IMR-90 (cell line): ENCODE results near the gene NEO1. TPM values are rescaled to one million over a fixed set of nuclear protein-coding genes. Genes with fewer than 3 reads are reported as not detected.

Experiments
- ATAC-seq: fragments of 200-7000 bp; cut with Tn5 transposase; 2 replicates; pipeline ENCODE4 v1.9.1; 2020; ENCODE audit warnings: low read depth, mild to moderate bottlenecking, moderate library complexity
- BruUV-seq: library from RNA; stranded (reverse); fragments of 400-500 nt; replicated peaks from 2 replicates; lab custom pipeline; 2021; lab: Mats Ljungman, UMichigan
- CTCF ChIA-PET: fragments of 300-600 bp; formaldehyde crosslinking; extraction: SDS; loops from one replicate; lab custom pipeline; 2021; ENCODE audit warnings: antibody characterized with exemption; lab: Yijun Ruan, JAX
- POLR2A ChIA-PET: fragments of 300-600 bp; sonication (Branson Sonifier 250); formaldehyde crosslinking; loops from one replicate; lab custom pipeline; 2022; ENCODE audit warnings: antibody characterized with exemption; ENCODE audit not compliant: unreplicated experiment; lab: Charles Lee
- DNase-seq: peaks from one replicate; pipeline ENCODE4 v3.0.0; 2013
- H2AFZ ChIP-seq: replicated peaks from 2 replicates; pipeline ENCODE3; 2013; ENCODE audit warnings: low read length, mild to moderate bottlenecking; ENCODE audit not compliant: poor library complexity
- H2AK5ac ChIP-seq: 2 replicates; pipeline ENCODE4 v1.6.1; 2013; ENCODE audit warnings: low read depth, low read length, inconsistent platforms
- H2AK9ac ChIP-seq: replicated peaks from 2 replicates; pipeline ENCODE3; 2013; ENCODE audit warnings: mild to moderate bottlenecking, low read depth, low read length, moderate library complexity; ENCODE audit not compliant: poor library complexity
- H2BK120ac ChIP-seq: 2 replicates; pipeline ENCODE4 v1.6.1; 2013; ENCODE audit warnings: low read depth, low read length, inconsistent platforms
- H2BK15ac ChIP-seq: 3 replicates; pipeline ENCODE4 v1.6.1; 2013; ENCODE audit warnings: low read depth, low read length, inconsistent platforms
- H2BK20ac ChIP-seq: 2 replicates; pipeline ENCODE4 v1.6.1; 2013; ENCODE audit warnings: low read depth, mild to moderate bottlenecking, inconsistent platforms, low read length, moderate library complexity
- H2BK5ac ChIP-seq: 2 replicates; pipeline ENCODE4 v1.6.1; 2013; ENCODE audit warnings: mild to moderate bottlenecking, low read depth, low read length, inconsistent platforms; ENCODE audit not compliant: poor library complexity, severe bottlenecking
- H3K14ac ChIP-seq: replicated peaks from 2 replicates; pipeline ENCODE4 v1.6.1; 2013; ENCODE audit warnings: low read depth, low read length, inconsistent platforms
- H3K18ac ChIP-seq: 2 replicates; pipeline ENCODE4 v1.6.1; 2013; ENCODE audit warnings: low read depth, low read length, control low read depth
- H3K23ac ChIP-seq: 2 replicates; pipeline ENCODE4 v1.6.1; 2013; ENCODE audit warnings: low read depth, low read length, inconsistent platforms
- H3K27ac ChIP-seq: 2 replicates; pipeline ENCODE4 v1.5.1; 2013; ENCODE audit warnings: mild to moderate bottlenecking, control low read depth, low read length; ENCODE audit not compliant: insufficient read depth
- H3K27me3 ChIP-seq: 2 replicates; pipeline ENCODE4 v1.6.1; 2013; ENCODE audit warnings: low read length; ENCODE audit not compliant: control insufficient read depth, insufficient read depth
- H3K36me3 ChIP-seq: 2 replicates; pipeline ENCODE4 v1.6.1; 2013; ENCODE audit warnings: low read length, mixed read lengths; ENCODE audit not compliant: control insufficient read depth, insufficient read depth
- H3K4ac ChIP-seq: 2 replicates; pipeline ENCODE4 v1.6.1; 2013; ENCODE audit warnings: low read depth, low read length, inconsistent platforms
- H3K4me1 ChIP-seq: 2 replicates; pipeline ENCODE4 v1.6.1; 2013; ENCODE audit warnings: low read length, mixed read lengths; ENCODE audit not compliant: control insufficient read depth, insufficient read depth
- H3K4me2 ChIP-seq: 2 replicates; pipeline ENCODE4 v1.6.1; 2013; ENCODE audit warnings: low read depth, mild to moderate bottlenecking, control low read depth, low read length, moderate library complexity
- H3K4me3 ChIP-seq: 2 replicates; pipeline ENCODE4 v1.5.1; 2013; ENCODE audit warnings: low read depth, mild to moderate bottlenecking, control low read depth, low read length, moderate library complexity; ENCODE audit not compliant: insufficient read depth
- H3K56ac ChIP-seq: 2 replicates; pipeline ENCODE4 v1.6.1; 2013; ENCODE audit warnings: low read length, inconsistent platforms; ENCODE audit not compliant: insufficient read depth; ENCODE audit errors: extremely low read depth
- H3K79me1 ChIP-seq, 2 experiments: 2 replicates each; pipeline ENCODE4 v1.6.1; 2013; ENCODE audit warnings: low read length in 2 of 2, inconsistent platforms in 1 of 2, low read depth in 1 of 2
- H3K9ac ChIP-seq: 2 replicates; pipeline ENCODE4 v1.6.1; 2013; ENCODE audit warnings: low read depth, low read length, control low read depth
- H3K9me1 ChIP-seq: 2 replicates; pipeline ENCODE4 v1.6.1; 2013; ENCODE audit warnings: low read length, inconsistent platforms; ENCODE audit not compliant: insufficient read depth
- H3K9me3 ChIP-seq: 2 replicates; pipeline ENCODE4 v1.6.1; 2013; ENCODE audit warnings: low read length; ENCODE audit not compliant: control insufficient read depth, insufficient read depth
- H4K20me1 ChIP-seq: 2 replicates; pipeline ENCODE4 v1.6.1; 2013; ENCODE audit warnings: low read length, inconsistent platforms; ENCODE audit not compliant: insufficient read depth
- H4K5ac ChIP-seq: 2 replicates; pipeline ENCODE4 v1.6.1; 2013; ENCODE audit warnings: mild to moderate bottlenecking, low read depth, low read length, control low read depth
- H4K8ac ChIP-seq, 2 experiments: 2 replicates each; pipeline ENCODE4 v1.6.1; 2013; ENCODE audit warnings: low read depth in 2 of 2, low read length in 2 of 2, control low read depth in 1 of 2, inconsistent platforms in 1 of 2
- H4K91ac ChIP-seq: 2 replicates; pipeline ENCODE4 v1.6.1; 2013; ENCODE audit warnings: low read depth, low read length, inconsistent platforms; ENCODE audit not compliant: insufficient read depth
- BHLHE40 ChIP-seq: fragments of 150-350 bp; IDR thresholded peaks from 2 replicates; pipeline ENCODE4 v1.6.1; 2016; ENCODE audit warnings: mild to moderate bottlenecking, low read depth, low read length
- CEBPB ChIP-seq: IDR thresholded peaks from 2 replicates; pipeline ENCODE4 v1.6.1; 2012; ENCODE audit warnings: low read depth, low read length, improper control_type of control experiment
- CTCF ChIP-seq: conservative IDR thresholded peaks from 2 replicates; pipeline ENCODE4 v1.5.1; 2012; ENCODE audit warnings: mild to moderate bottlenecking, low read depth, low read length, improper control_type of control experiment
- FOS ChIP-seq: fragments of 150-350 bp; IDR thresholded peaks from 2 replicates; pipeline ENCODE4 v1.6.1; 2016; ENCODE audit warnings: low read depth, low read length
- MAFK ChIP-seq: IDR thresholded peaks from 2 replicates; pipeline ENCODE4 v1.6.1; 2012; ENCODE audit warnings: low read depth, low read length, improper control_type of control experiment
- MAZ ChIP-seq: IDR thresholded peaks from 2 replicates; pipeline ENCODE4 v1.6.1; 2012; ENCODE audit warnings: low read depth, mild to moderate bottlenecking, low read length, improper control_type of control experiment, moderate library complexity, borderline replicate concordance
- MXI1 ChIP-seq: IDR thresholded peaks from 2 replicates; pipeline ENCODE4 v1.6.1; 2012; ENCODE audit warnings: low read depth, mild to moderate bottlenecking, low read length, moderate library complexity, borderline replicate concordance
- NFE2L2 ChIP-seq: fragments of 150-350 bp; IDR thresholded peaks from 2 replicates; pipeline ENCODE4 v1.6.1; 2016; ENCODE audit warnings: low read depth, mild to moderate bottlenecking, low read length
- POLR2A ChIP-seq: IDR thresholded peaks from 2 replicates; pipeline ENCODE4 v1.6.1; 2012; ENCODE audit warnings: mild to moderate bottlenecking, low read depth, low read length
- RAD21 ChIP-seq: IDR thresholded peaks from 2 replicates; pipeline ENCODE4 v1.6.1; 2012; ENCODE audit warnings: low read length, improper control_type of control experiment
- RCOR1 ChIP-seq: IDR thresholded peaks from 2 replicates; pipeline ENCODE4 v1.6.1; 2012; ENCODE audit warnings: mild to moderate bottlenecking, low read length, improper control_type of control experiment; ENCODE audit not compliant: insufficient replicate concordance
- SMC3 ChIP-seq: fragments of 150-350 bp; IDR thresholded peaks from 2 replicates; pipeline ENCODE4 v1.6.1; 2016; ENCODE audit warnings: low read depth, mild to moderate bottlenecking, antibody characterized with exemption, low read length, moderate library complexity
- USF2 ChIP-seq: fragments of 150-350 bp; IDR thresholded peaks from 2 replicates; pipeline ENCODE4 v1.6.1; 2017; ENCODE audit warnings: mild to moderate bottlenecking, antibody characterized with exemption, low read length, low read depth
- WGBS, 2 experiments: methylation state at CpG; one replicate each; pipeline versions ENCODE4 v1.1.5 to v1.1.7; 2013; ENCODE audit warnings: missing lambda C conversion rate in 2 of 2; ENCODE audit not compliant: insufficient read length in 1 of 2; ENCODE audit errors: extremely low coverage in 2 of 2; 5-methylcytosine and 5-hydroxymethylcytosine counted together
- dilution Hi-C: fragments of 300-500 bp; cut with HindIII; formaldehyde crosslinking; loops from one replicate; pipeline ENCODE4 v1.14.3; 2018; ENCODE audit warnings: low sequenced_read_pairs; ENCODE audit not compliant: unreplicated experiment
- in situ Hi-C: fragments of 300-500 bp; cut with MboI; formaldehyde crosslinking; loops from 3 replicates; pipeline ENCODE4 v1.14.3; 2019; ENCODE audit warnings: low sequenced_read_pairs, inconsistent platforms, mixed read lengths
- intact Hi-C: fragments of 100-400 bp; cut with micrococcal nuclease; formaldehyde crosslinking; loops from 2 replicates; pipeline ENCODE4 v1.10.0; 2022
- polyA plus RNA-seq, 3 experiments: library from polyadenylated mRNA; depleted of rRNA; stranded (reverse); fragments of >200 nt; gene quantifications; 2 replicates each; pipeline ENCODE4 v1.2.3, GENCODE V29; 2012; ENCODE audit warnings: low replicate concordance in 1 of 3
- total RNA-seq: library from RNA; depleted of rRNA; stranded (reverse); fragments of >200 nt; gene quantifications from 2 replicates; pipeline ENCODE4 v1.2.3, GENCODE V29; 2012

The NEO1 gene
- total and polyA plus RNA-seq, 2 of the 4 experiments (the other 2 are of a cell fraction), result 16.3 to 18.5 TPM

GRCh38 chr15:73264881-73265280 lies 212.6 kb downstream of the NEO1 start:
- H3K79me1 ChIP-seq, result no peaks in the 10 kb centered on the region
- H3K27ac ChIP-seq, result no peak overlapping the region
- no peak for DNase-seq
- no peak overlapping the region for H2BK5ac ChIP-seq
- H3K9ac ChIP-seq, result no peak overlapping the region
- TF ChIP-seq MXI1 (no peak), RCOR1 (no peak), SMC3 (no peak), RAD21 (no peak), BHLHE40 (no peak), USF2 (no peak), MAZ (no peak), FOS (no peak), MAFK (no peak), CEBPB (no peak), CTCF (no peak), NFE2L2 (no peak), POLR2A (no peak)
- H3K23ac ChIP-seq, result no peak overlapping the region
- 78% methylated on average over 3 of the region's 5 CpGs; no CpG with 5 or more reads in 1 of the 2 experiments for WGBS, 2 experiments
- no peak overlapping the region for H3K4me2 ChIP-seq
- CTCF ChIA-PET, result interaction anchor here (1.0 to 1.8 kb wide), 3 partner anchors 11 to 196 kb away, joined by 3 to 6 read pairs (median 4); no protein-coding TSS in a partner anchor
- no TSS peak for BruUV-seq
- no peak overlapping the region for H2BK120ac ChIP-seq
- no peak overlapping the region for H3K14ac ChIP-seq
- in situ Hi-C loops (no loop called here), dilution Hi-C loops (no loop called here), intact Hi-C loops (no loop called here)
- H2BK20ac ChIP-seq, result no peak overlapping the region
- no peak overlapping the region for H4K8ac ChIP-seq
- H3K36me3 ChIP-seq, result peaks cover 6% of the 10 kb centered on the region
- no peak for ATAC-seq
- no peak overlapping the region for H2AK9ac ChIP-seq
- H4K91ac ChIP-seq, result no peak overlapping the region
- no peak overlapping the region for H3K4me3 ChIP-seq
- peaks cover 1% of the 10 kb centered on the region; the same call in 1 of the 2 replicates for H3K4me1 ChIP-seq
- H2AK5ac ChIP-seq, result no peak overlapping the region
- no peaks in the 10 kb centered on the region for H3K9me3 ChIP-seq
- no peak overlapping the region for H4K5ac ChIP-seq
- no peak overlapping the region for H3K4ac ChIP-seq
- H3K9me1 ChIP-seq, result no peaks in the 10 kb centered on the region
- H4K20me1 ChIP-seq, result no peaks in the 10 kb centered on the region
- no peak overlapping the region for H3K18ac ChIP-seq
- no peak overlapping the region for H3K56ac ChIP-seq
- no peak overlapping the region for H2BK15ac ChIP-seq
- H3K27me3 ChIP-seq, result no peaks in the 10 kb centered on the region
- POLR2A ChIA-PET, result no interaction called here
- H2AFZ ChIP-seq, result no peak overlapping the region
